Erythroblast (primary cell): ENCODE measurements around the gene GNG7.
"Not testable (repeated sequence)": the region's sequence is repeated elsewhere in the genome, so short reads cannot be mapped to it uniquely, and the experiment has no call there.

Experiments used
- DNase-seq, 2 experiments: peaks; one replicate each; lab custom pipeline; 2025; lab: John Stamatoyannopoulos, UW
- GATA1 ChIP-seq: IDR thresholded peaks from 2 replicates; pipeline ENCODE4 v1.6.1; 2011; ENCODE audit warnings: low read depth, mild to moderate bottlenecking, control low read depth, low read length, moderate library complexity
- POLR2A ChIP-seq: IDR thresholded peaks from 2 replicates; pipeline ENCODE4 v1.6.1; 2011; ENCODE audit warnings: mild to moderate bottlenecking, low read length

Gene GNG7

DNA sequence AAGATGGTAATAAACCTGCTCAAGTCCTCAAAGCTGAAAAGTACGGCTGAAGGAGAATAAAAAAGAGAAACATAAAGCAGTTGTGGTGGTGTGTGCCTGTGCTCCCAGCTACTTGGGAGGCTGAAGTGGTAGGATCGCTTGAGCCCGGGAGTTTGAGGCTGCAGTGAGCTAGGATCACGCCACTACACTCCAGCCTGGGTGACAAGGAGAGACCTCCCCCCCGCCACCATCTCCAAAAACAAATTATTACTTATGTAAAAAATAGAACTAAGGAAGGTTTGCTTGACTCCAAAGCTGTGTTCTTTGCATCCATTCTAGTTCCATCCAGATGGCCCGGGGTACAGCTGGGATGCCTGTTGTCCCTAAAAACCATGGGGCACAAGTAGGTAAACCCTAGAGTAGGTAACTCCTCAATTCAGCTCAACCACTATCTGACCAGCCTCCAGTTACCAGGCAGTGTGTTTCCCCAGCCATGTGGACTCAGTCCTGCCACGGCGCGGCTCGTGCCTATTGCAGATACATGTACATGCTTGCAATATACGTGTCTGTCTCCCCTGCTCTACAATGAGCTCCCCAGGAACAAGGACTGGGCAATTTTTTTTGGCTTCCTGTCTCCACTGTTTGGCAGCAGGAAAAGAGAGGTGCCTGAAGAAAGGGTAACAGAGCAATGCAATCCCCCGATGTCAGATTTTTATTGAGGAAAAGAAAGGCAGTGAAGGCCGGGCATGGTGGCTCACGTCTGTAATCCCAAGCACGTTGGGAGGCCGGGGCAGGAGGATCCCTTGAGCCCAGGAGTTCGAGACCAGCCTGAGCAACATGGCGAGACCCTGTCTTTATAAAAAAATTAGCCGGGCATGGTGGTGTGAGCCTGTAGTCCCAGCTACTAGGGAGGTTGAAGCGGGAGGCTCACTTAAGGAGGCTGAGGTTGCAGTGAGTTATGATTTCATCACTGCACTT, 101.3 kb downstream of the GNG7 start:
- no peak for DNase-seq
- no peak for TF ChIP-seq GATA1
- TF ChIP-seq POLR2A = no peak

DNA sequence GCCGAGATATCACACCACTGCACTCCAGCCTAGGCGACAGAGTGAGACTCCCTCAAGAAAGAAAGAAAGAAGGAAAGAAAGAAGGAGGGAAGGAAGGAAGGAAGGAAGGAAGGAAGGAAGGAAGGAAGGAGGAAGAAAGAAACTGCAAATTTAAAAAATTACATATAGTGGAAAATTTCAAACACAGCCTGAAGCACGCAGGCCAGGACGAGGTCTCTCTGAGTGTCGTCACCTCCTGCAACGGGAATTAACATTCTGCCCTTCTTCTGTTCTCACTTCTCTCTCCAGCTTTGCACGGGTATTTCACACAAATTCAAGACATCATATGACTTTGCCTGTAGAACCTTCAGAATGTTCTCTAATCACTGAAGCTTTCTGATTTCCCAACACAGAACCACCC, 108.2 kb downstream of the GNG7 start:
- no peak for DNase-seq
- no peak for TF ChIP-seq GATA1
- TF ChIP-seq POLR2A = no peak

DNA sequence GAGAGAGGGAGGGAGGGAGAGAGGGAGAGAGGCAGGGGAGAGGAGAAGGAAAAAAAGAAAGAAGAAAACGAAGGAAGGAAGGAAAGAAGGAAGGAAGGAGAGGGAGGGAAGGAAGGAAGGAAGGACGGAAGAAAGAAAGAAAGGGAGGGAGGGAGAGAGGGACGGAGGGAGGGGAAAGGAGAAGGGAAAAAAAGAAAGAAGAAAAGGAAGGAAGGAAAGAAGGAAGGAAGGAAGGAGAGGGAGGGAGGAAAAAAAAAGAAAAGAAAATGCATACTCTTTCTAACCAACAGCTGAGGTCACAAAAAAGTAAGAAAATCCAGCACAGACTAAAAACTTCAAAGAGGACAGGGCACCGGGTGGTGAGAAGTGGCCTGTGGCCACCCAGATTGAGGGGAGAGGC, 109.7 kb downstream of the GNG7 start:
- DNase-seq = no peak
- TF ChIP-seq POLR2A (no peak), GATA1 (no peak)

DNA sequence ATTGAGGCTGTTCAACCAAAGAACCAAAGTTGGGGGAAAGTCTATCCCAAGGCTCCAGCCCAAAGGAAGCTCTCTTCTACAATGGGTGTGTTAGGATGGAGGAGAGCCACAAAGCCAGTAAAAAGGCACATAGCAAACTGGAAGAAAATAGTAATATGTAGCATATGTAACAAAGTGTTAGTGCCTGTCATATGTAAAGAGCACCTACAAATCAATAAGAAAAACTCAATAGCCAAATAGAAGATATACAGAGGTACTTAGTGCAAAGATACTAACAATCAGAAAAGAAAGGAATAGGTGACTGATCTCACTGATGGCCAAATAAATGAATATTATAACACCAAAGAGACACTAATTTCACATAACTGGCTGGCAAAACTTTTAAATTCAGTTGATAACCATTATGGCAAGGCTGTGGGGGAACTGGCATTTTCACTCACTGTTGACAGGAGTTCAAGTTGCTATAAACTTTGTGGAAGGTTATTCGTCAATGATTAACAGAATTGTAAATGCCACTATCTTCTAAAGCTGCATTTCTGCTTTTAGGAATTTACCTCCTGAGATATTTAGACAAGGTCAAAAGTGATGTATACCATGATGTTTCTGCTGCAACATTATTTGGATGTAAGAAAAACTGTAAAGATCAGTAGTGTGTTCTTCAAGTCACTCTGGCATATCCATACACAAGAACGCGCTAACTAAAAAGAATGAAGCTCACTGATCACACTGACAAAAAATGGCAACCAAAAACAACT, 110.8 kb downstream of the GNG7 start:
- no peak for DNase-seq
- no peak for TF ChIP-seq POLR2A
- no peak for TF ChIP-seq GATA1

DNA sequence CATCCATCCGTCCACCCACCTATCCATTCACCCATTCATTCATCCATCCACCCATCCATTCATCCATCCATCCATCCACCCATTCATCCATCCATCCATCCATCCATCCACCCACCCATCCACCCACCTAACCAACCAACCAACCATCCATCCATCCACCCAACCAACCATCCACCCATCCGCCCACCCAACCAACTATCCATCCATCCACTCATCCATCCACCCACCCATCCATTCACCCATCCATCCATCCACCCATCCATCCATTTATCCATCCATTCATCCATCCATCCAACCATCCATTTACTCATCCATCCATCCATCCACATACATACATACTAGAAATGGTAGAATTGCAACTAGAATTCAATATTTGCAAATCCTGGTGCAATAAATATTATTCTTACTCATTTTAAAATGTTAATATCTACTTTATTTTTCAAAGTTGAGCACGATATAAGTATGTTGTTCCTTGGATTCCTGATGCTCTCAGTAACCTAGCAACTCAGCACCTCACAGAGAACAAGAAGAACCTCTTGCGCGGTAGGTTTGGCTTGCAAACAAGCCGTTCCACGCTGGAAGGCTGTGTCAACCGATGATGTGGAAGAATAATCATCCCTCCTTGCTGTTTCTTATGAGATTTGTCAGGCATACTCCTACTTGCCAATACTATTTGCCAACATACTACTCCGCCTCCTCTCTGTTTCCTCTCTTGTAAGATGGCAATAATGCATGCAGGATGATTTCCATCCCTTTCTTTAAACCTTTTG, 111.7 kb downstream of the GNG7 start:
- DNase-seq = no peak
- TF ChIP-seq GATA1 (no peak), POLR2A (no peak)

DNA sequence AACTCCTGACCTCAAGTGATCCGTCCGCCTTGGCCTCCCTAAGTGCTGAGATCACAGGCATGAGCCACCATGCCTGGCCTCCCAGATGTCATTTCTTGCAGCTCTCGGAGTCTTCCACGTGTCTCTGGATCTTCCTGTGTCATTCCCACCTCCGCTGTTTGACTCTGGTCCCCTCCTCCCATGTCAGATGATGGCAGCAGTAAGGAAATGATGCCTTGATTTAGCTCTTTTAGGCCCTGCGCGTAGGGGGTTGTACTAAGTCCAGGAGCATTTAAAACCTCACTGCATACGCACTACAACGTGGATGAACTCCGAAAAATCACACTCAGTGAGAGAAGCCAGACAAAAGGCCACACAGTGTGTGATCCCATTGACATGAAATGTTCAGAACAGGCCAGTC, 113.1 kb downstream of the GNG7 start:
- DNase-seq = no peak
- no peak for TF ChIP-seq GATA1
- no peak for TF ChIP-seq POLR2A

DNA sequence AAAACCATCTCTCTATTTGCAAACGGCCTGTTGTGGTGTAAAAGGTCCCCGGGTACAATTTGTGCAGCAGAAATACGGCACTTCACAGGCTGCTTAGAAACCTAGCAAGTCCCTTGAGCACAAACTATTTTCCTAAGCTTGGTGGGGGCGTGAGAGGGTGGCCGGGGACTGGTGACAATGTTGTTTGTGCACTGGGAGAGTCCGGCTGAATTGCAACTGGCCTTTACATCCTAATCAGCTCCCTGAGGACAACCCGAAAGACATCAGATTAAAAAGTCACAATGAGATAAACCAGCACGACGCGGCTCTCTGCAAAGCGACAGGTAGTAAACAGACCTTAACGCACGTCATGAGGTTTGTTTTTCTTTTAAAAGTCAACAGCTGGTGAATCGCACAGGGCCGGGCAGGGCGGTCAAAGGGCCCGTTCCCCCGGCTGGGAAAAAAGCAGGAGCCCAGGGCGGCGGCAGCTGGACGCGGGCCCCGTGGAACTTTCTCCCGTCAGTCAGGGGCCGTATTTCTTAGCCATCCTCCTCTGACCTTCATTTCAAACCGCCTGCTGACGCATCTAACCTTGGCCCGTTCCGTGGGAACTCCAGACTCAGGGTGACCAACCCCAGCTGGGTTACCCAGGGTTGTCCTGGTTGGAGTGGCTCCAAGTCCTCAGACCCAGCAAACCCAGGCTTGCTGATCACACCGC, 114.3 kb downstream of the GNG7 start:
- TF ChIP-seq GATA1 (no peak), POLR2A (no peak)
- DNase-seq = no peak

DNA sequence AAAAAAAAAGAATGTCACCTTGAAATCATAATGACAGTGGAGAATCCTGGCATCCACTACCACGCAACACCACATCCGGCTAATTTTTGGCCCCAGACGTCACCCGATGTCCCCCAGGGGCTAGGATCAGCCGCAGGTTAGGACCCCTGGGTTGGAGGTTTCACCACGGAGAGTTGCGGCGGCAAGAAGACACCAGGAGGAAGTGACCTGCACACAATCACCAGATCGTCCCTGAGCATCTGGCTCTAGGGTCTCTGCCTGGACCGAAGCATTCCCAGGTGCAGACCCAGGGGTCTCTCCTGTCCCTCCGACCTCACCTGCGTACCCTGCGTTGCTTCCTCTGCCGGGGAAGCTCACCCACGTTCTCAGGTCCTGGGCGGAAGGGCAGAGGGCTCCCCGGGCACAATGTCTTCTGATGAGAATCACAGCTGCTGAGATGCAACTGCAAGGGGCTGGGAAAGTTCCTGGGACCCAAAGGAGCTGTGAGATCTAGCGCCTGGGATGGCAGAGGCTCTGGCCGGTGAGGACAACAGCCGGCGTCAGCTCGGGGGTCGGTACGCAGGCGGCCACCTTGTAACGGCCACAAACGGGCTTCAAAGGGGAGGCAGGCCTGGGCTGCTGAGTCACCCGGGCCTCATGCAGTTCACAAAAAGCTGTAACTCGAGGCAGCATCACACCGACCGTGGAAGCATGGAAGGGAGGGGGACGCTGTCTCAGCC, 115.3 kb downstream of the GNG7 start:
- no peak for TF ChIP-seq GATA1
- TF ChIP-seq POLR2A = no peak
- DNase-seq = no peak

DNA sequence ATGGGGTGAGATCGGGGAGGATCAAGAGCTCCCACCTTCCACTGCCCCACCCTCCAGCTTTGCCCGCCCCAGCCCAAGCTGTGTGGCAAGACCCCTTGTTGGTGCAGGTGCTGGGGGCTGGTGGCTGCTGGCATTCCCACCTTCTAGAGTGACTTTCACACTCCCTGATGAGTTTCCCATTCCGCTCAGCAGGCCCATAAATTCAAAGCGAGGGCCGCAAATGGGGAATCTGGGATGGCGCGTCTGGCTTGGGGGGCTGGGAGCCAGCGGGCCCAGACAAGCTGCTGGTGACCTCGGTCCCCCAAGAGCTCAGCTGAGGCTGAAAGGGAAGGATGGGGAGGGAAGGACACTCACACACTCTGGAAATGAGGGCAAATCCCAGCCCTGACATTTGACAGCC, 116.3 kb downstream of the GNG7 start:
- DNase-seq = no peak
- no peak for TF ChIP-seq GATA1
- TF ChIP-seq POLR2A = no peak

DNA sequence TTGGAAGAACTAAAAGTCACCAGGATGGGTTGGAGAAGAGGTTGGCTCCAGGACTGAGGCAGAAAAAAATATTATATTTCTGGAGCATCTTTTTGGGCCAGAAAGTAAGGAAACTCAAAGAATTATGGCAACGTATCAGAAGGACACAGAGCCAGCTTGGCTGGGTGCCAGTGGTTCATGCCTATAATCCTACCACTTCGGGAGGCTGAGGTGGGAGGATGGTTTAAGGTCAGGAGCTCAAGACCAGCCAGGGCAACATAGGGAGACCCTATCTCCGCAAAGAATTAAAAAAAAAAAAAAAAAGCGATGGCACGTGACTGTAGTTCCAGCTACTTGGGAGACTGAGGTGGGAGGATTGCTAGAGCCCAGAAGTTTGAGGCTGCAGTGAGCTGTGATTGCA, 118.5 kb downstream of the GNG7 start:
- TF ChIP-seq POLR2A (no peak), GATA1 (no peak)

DNA sequence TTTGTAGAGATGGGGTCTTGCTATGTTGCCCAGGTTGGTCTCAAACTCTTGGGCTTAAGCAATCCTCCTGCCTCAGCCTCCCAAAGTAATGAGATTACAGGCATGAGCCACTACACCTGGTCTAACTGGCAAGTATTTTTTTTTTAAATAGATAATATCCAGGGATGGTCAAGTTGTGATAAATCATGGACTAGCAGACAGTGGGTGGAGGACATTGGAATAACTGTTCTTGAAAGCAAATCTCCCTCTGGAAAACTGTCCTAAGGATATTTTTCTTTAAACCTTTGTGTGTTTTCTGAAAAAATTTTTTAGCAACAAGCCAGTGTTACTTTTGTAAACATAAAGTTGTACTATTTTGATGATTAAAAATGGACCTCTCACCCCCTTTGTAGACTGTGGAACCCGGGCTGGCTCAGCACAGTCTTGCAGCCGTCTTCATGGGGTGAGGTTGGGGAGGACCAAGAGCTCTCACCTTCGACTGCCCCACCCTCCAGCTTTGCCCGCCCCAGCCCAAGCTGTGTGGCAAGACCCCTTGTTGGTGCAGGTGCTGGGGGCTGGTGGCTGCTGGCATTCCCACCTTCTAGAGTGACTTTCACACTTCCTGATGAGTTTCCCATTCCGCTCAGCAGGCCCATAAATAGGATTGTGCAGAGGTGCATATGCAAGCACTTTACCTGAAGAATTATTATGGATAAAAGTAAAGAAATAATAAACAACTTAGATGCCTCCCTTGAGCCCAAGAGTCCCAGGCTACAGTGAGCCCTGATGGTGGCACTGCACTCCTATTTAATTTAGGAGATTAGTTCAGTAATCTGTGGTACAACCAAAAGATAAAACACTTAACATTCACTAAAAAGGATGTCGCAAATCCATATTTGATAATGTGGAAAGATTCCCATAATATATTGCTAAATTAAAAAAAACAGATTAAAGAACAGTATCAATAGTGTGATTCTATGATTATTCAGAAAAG, 119.2 kb downstream of the GNG7 start:
- no peak for DNase-seq
- TF ChIP-seq POLR2A = no peak
- TF ChIP-seq GATA1 = no peak

More for the DNA sequence above, 118.5 kb downstream of the GNG7 start:
- no peak for DNase-seq

DNA sequence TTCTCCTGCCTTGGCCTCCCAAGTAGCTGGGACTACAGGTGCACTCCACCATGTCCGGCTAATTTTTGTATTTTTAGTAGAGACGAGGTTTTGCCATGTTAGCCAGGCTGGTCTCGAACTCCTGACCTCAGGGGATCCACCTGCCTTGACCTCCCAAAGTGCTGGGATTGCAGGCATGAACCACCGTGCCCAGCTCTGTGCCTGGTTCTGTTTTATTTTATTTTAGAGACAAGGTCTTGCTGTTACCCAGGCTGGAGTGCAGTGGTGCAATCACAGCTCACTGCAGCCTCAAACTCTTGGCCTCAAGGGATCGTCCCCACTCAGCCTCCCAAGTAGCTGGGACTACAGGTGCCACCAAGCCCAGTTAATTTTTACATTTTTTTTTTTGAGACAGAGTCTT, 122.1 kb downstream of the GNG7 start:
- not testable (repeated sequence) for DNase-seq
